Measurements from ENCODE around the gene EXOC3.
A peak's percentile ranks its signal among the peaks of the same experiment; 100 is the strongest.

The EXOC3 gene

DNA sequence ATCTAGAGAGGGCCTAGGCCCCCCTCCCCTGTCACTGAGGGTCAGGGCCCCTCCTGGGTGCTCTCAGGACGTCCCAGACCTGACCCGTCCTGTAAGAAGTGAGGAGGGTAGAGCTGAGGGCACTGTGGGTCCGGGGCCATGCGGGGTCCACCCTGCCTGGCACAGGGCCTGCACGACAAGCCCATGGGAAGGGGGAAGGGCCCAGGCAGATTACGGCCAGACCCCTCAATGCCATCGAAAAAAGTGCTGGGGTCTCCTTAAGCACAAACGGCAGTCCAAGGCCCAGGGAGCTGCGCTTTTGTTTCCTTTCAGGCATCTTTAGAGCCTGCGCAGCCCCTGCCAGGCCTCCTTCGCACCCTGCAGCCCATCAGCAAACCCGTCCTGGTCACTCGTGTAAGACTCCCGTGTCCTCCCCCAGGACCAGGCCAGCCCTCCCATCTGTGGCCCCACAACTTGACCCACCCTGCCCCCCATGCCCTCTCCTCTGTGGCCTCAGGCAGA lies 4.4 kb upstream of the EXOC3 start:
- CTCF ChIA-PET: interaction anchor here (0.5 to 0.7 kb wide), 2 partner anchors 10 to 198 kb away, joined by 3 to 6 read pairs; no protein-coding TSS in a partner anchor
- POLR2A ChIA-PET (ENCODE audit: low non-redundant PET): interaction anchor here (0.6 kb wide), 1 partner anchor 120 kb away, joined by 3 read pairs; no protein-coding TSS in a partner anchor
- 0 out of 2 replicates have a peak overlapping the region, but pooled peaks have one; percentile 2 for H3K27ac ChIP-seq
- no peak for TF ChIP-seq CTCF (conservative IDR thresholded peaks at IDR 0.05; ENCODE audit: low read depth)
- DNase-seq (ENCODE audit: low spot score): no peak

GRCh38 chr5:439181-439580 lies 3.8 kb upstream of the EXOC3 start:
- ChIA-PET POLR2A (ENCODE audit: low non-redundant PET) (interaction anchor here (0.6 kb wide), 1 partner anchor 121 kb away, joined by 3 read pairs; no protein-coding TSS in a partner anchor), CTCF (no interaction called here)
- no peak for TF ChIP-seq CTCF (conservative IDR thresholded peaks at IDR 0.05; ENCODE audit: low read depth)
- H3K27ac ChIP-seq: 0 out of 2 replicates have a peak overlapping the region, but pooled peaks have one; percentile 2
- DNase-seq (ENCODE audit: low spot score): no peak

DNA sequence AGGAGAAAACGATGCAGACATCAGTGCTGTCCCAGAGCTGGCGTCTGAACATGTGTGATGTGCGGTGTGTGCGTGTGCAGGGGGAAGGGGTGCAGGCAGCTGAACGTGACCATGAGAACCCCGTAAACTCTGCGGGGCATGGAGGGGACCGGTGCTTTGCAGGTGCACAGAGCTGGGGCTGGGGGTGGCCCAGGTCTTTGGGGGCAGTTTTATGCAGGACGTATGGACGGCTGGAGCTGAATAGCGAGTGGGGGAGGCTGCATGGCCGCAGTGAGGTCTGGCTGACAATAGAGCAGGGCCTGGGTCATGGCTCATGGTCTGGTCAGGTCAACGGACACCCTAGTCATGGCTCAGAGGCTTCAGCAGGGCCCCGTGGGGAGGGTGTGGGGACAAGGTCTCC lies 3.3 kb upstream of the EXOC3 start:
- no peak for DNase-seq (ENCODE audit: low spot score)
- no peak for TF ChIP-seq CTCF (conservative IDR thresholded peaks at IDR 0.05; ENCODE audit: low read depth)
- ChIA-PET POLR2A (ENCODE audit: low non-redundant PET) (no interaction called here), CTCF (interaction anchor here (1.3 kb wide), 1 partner anchor 123 kb away, joined by 3 read pairs; no protein-coding TSS in a partner anchor)
- 0 out of 2 replicates have a peak overlapping the region, but pooled peaks have one; percentile 2 for H3K27ac ChIP-seq

GRCh38 chr5:440401-441201 lies 2.4 kb upstream of the EXOC3 start:
- ChIA-PET CTCF (interaction anchor here (1.3 kb wide), 1 partner anchor 124 kb away, joined by 3 read pairs; no protein-coding TSS in a partner anchor), POLR2A (ENCODE audit: low non-redundant PET) (no interaction called here)
- DNase-seq (ENCODE audit: low spot score): no peak
- H3K27ac ChIP-seq: peak overlapping the region; percentile 9; the same call in 1 of the 2 replicates
- TF ChIP-seq CTCF (conservative IDR thresholded peaks at IDR 0.05; ENCODE audit: low read depth): no peak

GRCh38 chr5:441996-442334 lies 1.0 kb upstream of the EXOC3 start:
- ChIA-PET CTCF (interaction anchor here (0.6 to 0.7 kb wide), 2 partner anchors 11 to 785 kb away, joined by 3 to 8 read pairs; no protein-coding TSS in a partner anchor), POLR2A (ENCODE audit: low non-redundant PET) (no interaction called here)
- DNase-seq (ENCODE audit: low spot score): no peak
- peak overlapping the region; percentile 79 for H3K27ac ChIP-seq
- TF ChIP-seq CTCF (conservative IDR thresholded peaks at IDR 0.05; ENCODE audit: low read depth): no peak

- peak overlapping the region; percentile 79 for H3K27ac ChIP-seq
- ChIA-PET POLR2A (ENCODE audit: low non-redundant PET) (no interaction called here), CTCF (no interaction called here)
- TF ChIP-seq CTCF (conservative IDR thresholded peaks at IDR 0.05; ENCODE audit: low read depth): no peak
- peak; percentile 36 for DNase-seq (ENCODE audit: low spot score)
Observed at GRCh38 chr5:443239-444151, 519 bp downstream of the EXOC3 start.
